ENCODE measurements around the gene CTXND1.

CTXND1 gene

GRCh38 chr15:80204231-80204630, 47.8 kb downstream of the CTXND1 start:
- TF ChIP-seq TAF1 (IDR thresholded peaks at IDR 0.05; ENCODE audit: borderline replicate concordance, low read depth, low read length) (no peak), POLR2A (IDR thresholded peaks at IDR 0.05; ENCODE audit: low read depth, low read length) (no peak), POLR2AphosphoS5 (IDR thresholded peaks at IDR 0.05; ENCODE audit: low read depth, low read length) (no peak)
- no peak for DNase-seq (ENCODE audit: insufficient read length)
- FAIRE-seq, result no peak

GRCh38 chr15:80203361-80203885, 48.6 kb downstream of the CTXND1 start:
- TF ChIP-seq TAF1 (IDR thresholded peaks at IDR 0.05; ENCODE audit: borderline replicate concordance, low read depth, low read length) (no peak), POLR2AphosphoS5 (IDR thresholded peaks at IDR 0.05; ENCODE audit: low read depth, low read length) (no peak), POLR2A (IDR thresholded peaks at IDR 0.05; ENCODE audit: low read depth, low read length) (no peak)
- DNase-seq (ENCODE audit: insufficient read length) (no peak), FAIRE-seq (no peak)

GRCh38 chr15:80202641-80203360, 49.2 kb downstream of the CTXND1 start:
- DNase-seq (ENCODE audit: insufficient read length), result no peak
- FAIRE-seq, result no peak
- TF ChIP-seq POLR2AphosphoS5 (IDR thresholded peaks at IDR 0.05; ENCODE audit: low read depth, low read length) (no peak), POLR2A (IDR thresholded peaks at IDR 0.05; ENCODE audit: low read depth, low read length) (no peak), TAF1 (IDR thresholded peaks at IDR 0.05; ENCODE audit: borderline replicate concordance, low read depth, low read length) (no peak)

- no peak for DNase-seq (ENCODE audit: insufficient read length)
- TF ChIP-seq POLR2A (IDR thresholded peaks at IDR 0.05; ENCODE audit: low read depth, low read length) (no peak), POLR2AphosphoS5 (IDR thresholded peaks at IDR 0.05; ENCODE audit: low read depth, low read length) (no peak), TAF1 (IDR thresholded peaks at IDR 0.05; ENCODE audit: borderline replicate concordance, low read depth, low read length) (no peak)
- FAIRE-seq, result no peak
Observed at GRCh38 chr15:80202016-80202315, 50.0 kb downstream of the CTXND1 start.

GRCh38 chr15:80201256-80202015, 50.6 kb downstream of the CTXND1 start:
- DNase-seq (ENCODE audit: insufficient read length) (no peak), FAIRE-seq (no peak)
- TF ChIP-seq TAF1 (IDR thresholded peaks at IDR 0.05; ENCODE audit: borderline replicate concordance, low read depth, low read length) (no peak), POLR2A (IDR thresholded peaks at IDR 0.05; ENCODE audit: low read depth, low read length) (no peak), POLR2AphosphoS5 (IDR thresholded peaks at IDR 0.05; ENCODE audit: low read depth, low read length) (no peak)

GRCh38 chr15:80199869-80200268, 52.1 kb downstream of the CTXND1 start:
- no peak for DNase-seq (ENCODE audit: insufficient read length)
- TF ChIP-seq POLR2A (IDR thresholded peaks at IDR 0.05; ENCODE audit: low read depth, low read length) (no peak), POLR2AphosphoS5 (IDR thresholded peaks at IDR 0.05; ENCODE audit: low read depth, low read length) (no peak), TAF1 (IDR thresholded peaks at IDR 0.05; ENCODE audit: borderline replicate concordance, low read depth, low read length) (no peak)
- FAIRE-seq, result no peak

GRCh38 chr15:80199366-80199765, 52.6 kb downstream of the CTXND1 start:
- no peak for TF ChIP-seq TAF1 (IDR thresholded peaks at IDR 0.05; ENCODE audit: borderline replicate concordance, low read depth, low read length)
- FAIRE-seq (no peak), DNase-seq (ENCODE audit: insufficient read length) (no peak)

GRCh38 chr15:80194914-80195313, 57.1 kb downstream of the CTXND1 start:
- no peak for TF ChIP-seq POLR2A (IDR thresholded peaks at IDR 0.05; ENCODE audit: low read depth, low read length)
- TF ChIP-seq POLR2AphosphoS5 (IDR thresholded peaks at IDR 0.05; ENCODE audit: low read depth, low read length), result no peak
- no peak for TF ChIP-seq TAF1 (IDR thresholded peaks at IDR 0.05; ENCODE audit: borderline replicate concordance, low read depth, low read length)
- FAIRE-seq (no peak), DNase-seq (ENCODE audit: insufficient read length) (no peak)

GRCh38 chr15:80194186-80194585, 57.8 kb downstream of the CTXND1 start:
- DNase-seq (ENCODE audit: insufficient read length), result no peak
- TF ChIP-seq TAF1 (IDR thresholded peaks at IDR 0.05; ENCODE audit: borderline replicate concordance, low read depth, low read length) (no peak), POLR2AphosphoS5 (IDR thresholded peaks at IDR 0.05; ENCODE audit: low read depth, low read length) (no peak), POLR2A (IDR thresholded peaks at IDR 0.05; ENCODE audit: low read depth, low read length) (no peak)
- no peak for FAIRE-seq

GRCh38 chr15:80191897-80192595, 60.0 kb downstream of the CTXND1 start:
- FAIRE-seq, result no peak
- DNase-seq (ENCODE audit: insufficient read length), result no peak
- TF ChIP-seq POLR2A (IDR thresholded peaks at IDR 0.05; ENCODE audit: low read depth, low read length) (no peak), TAF1 (IDR thresholded peaks at IDR 0.05; ENCODE audit: borderline replicate concordance, low read depth, low read length) (no peak), POLR2AphosphoS5 (IDR thresholded peaks at IDR 0.05; ENCODE audit: low read depth, low read length) (no peak)

GRCh38 chr15:80191198-80191597, 60.8 kb downstream of the CTXND1 start:
- DNase-seq (ENCODE audit: insufficient read length) (no peak), FAIRE-seq (no peak)
- TF ChIP-seq TAF1 (IDR thresholded peaks at IDR 0.05; ENCODE audit: borderline replicate concordance, low read depth, low read length) (no peak), POLR2A (IDR thresholded peaks at IDR 0.05; ENCODE audit: low read depth, low read length) (no peak), POLR2AphosphoS5 (IDR thresholded peaks at IDR 0.05; ENCODE audit: low read depth, low read length) (no peak)

Data from GM12892 (cell line).